ENCODE measurements around the gene KLRC4.
"Not testable (repeated sequence)": the region's sequence is repeated elsewhere in the genome, so short reads cannot be mapped to it uniquely, and the experiment has no call there.

KLRC4 gene

GRCh38 chr12:10409392-10409791 is at the start of gene KLRC4:
Gene KLRC4, minus strand, starts transcription at chr12:10409757. Its CDS starts 182 bp downstream, at chr12:10409575.
- no peak for DNase-seq (ENCODE audit: low read depth in 2 of 2)

GRCh38 chr12:10457760-10458159 is 48.2 kb upstream of the KLRC4 start:
- no peak for DNase-seq (ENCODE audit: low read depth in 2 of 2)

GRCh38 chr12:10456856-10457255 is 47.3 kb upstream of the KLRC4 start:
- DNase-seq (ENCODE audit: low read depth in 2 of 2), result no peak

- DNase-seq (ENCODE audit: low read depth in 2 of 2), result no peak
These were observed 46.2 kb upstream of the KLRC4 start for GRCh38 chr12:10455766-10456165.

- DNase-seq (ENCODE audit: low read depth in 2 of 2), result no peak
These were observed 45.0 kb upstream of the KLRC4 start for GRCh38 chr12:10454531-10454930.

- no peak for DNase-seq (ENCODE audit: low read depth in 2 of 2)
These were observed 43.6 kb upstream of the KLRC4 start, which contains the start of gene KLRC1 for GRCh38 chr12:10453156-10453555. Gene KLRC1, minus strand, starts transcription at chr12:10453377. Its CDS starts 2,221 bp downstream, at chr12:10451156.

GRCh38 chr12:10448236-10448635 is 38.7 kb upstream of the KLRC4 start:
- no peak for DNase-seq (ENCODE audit: low read depth in 2 of 2)

GRCh38 chr12:10446052-10446451 is 36.5 kb upstream of the KLRC4 start:
- DNase-seq (ENCODE audit: low read depth in 2 of 2), result not testable (repeated sequence)

GRCh38 chr12:10441144-10441543 is 31.6 kb upstream of the KLRC4 start:
- DNase-seq (ENCODE audit: low read depth in 2 of 2), result not testable (repeated sequence)

- DNase-seq (ENCODE audit: low read depth in 2 of 2), result not testable (repeated sequence)
These were observed 30.2 kb upstream of the KLRC4 start for GRCh38 chr12:10439608-10440274.

- not testable (repeated sequence) for DNase-seq (ENCODE audit: low read depth in 2 of 2)
These were observed 28.0 kb upstream of the KLRC4 start for GRCh38 chr12:10437601-10438000.

GRCh38 chr12:10435816-10436215 is 26.3 kb upstream of the KLRC4 start, which contains the start of gene KLRC2:
Gene KLRC2, minus strand, starts transcription at chr12:10436010. Its CDS starts 24 bp downstream, at chr12:10435986.
- DNase-seq (ENCODE audit: low read depth in 2 of 2), result not testable (repeated sequence)

GRCh38 chr12:10430623-10431022 is 21.1 kb upstream of the KLRC4 start:
- DNase-seq (ENCODE audit: low read depth in 2 of 2), result not testable (repeated sequence)

- DNase-seq (ENCODE audit: low read depth in 2 of 2), result not testable (repeated sequence)
These were observed 16.4 kb upstream of the KLRC4 start for GRCh38 chr12:10425938-10426337.

GRCh38 chr12:10424260-10424899 is 14.8 kb upstream of the KLRC4 start:
- not testable (repeated sequence) for DNase-seq (ENCODE audit: low read depth in 2 of 2)

- not testable (repeated sequence) for DNase-seq (ENCODE audit: low read depth in 2 of 2)
These were observed 12.6 kb upstream of the KLRC4 start for GRCh38 chr12:10422159-10422558.

- not testable (repeated sequence) for DNase-seq (ENCODE audit: low read depth in 2 of 2)
These were observed 10.8 kb upstream of the KLRC4 start, which contains the start of gene KLRC3 for GRCh38 chr12:10420334-10420733. Gene KLRC3, minus strand, starts transcription at chr12:10420595. Its CDS starts 45 bp downstream, at chr12:10420550.

GRCh38 chr12:10408842-10409241 is 715 bp downstream of the KLRC4 start:
- no peak for DNase-seq (ENCODE audit: low read depth in 2 of 2)

GRCh38 chr12:10406725-10407124 is 2.8 kb downstream of the KLRC4 start:
- no peak for DNase-seq (ENCODE audit: low read depth in 2 of 2)

- no peak for DNase-seq (ENCODE audit: low read depth in 2 of 2)
These were observed 4.3 kb downstream of the KLRC4 start for GRCh38 chr12:10405294-10405693.

- no peak for DNase-seq (ENCODE audit: low read depth in 2 of 2)
These were observed 4.8 kb downstream of the KLRC4 start for GRCh38 chr12:10404798-10405197.

GRCh38 chr12:10400829-10401228 is 8.7 kb downstream of the KLRC4 start:
- no peak for DNase-seq (ENCODE audit: low read depth in 2 of 2)

- no peak for DNase-seq (ENCODE audit: low read depth in 2 of 2)
These were observed 11.4 kb downstream of the KLRC4 start for GRCh38 chr12:10398168-10398567.
